Activated T-cell treated with anti-CD3 and anti-CD28 coated beads, Interleukin-2, amount 50 U/mL, for 4 hours (primary cell): ENCODE results near the gene RHBDD2. TPM values are rescaled to one million over a fixed set of nuclear protein-coding genes. Genes with fewer than 3 reads are reported as not detected.
"Not testable (repeated sequence)": the region's sequence is repeated elsewhere in the genome, so short reads cannot be mapped to it uniquely, and the experiment has no call there.

ENCODE experiments used
- ATAC-seq, 2 donors: fragments of 200-7000 bp; cut with Tn5 transposase; one replicate each; pipeline ENCODE4 v1.10.0; 2021
- DNase-seq: peaks from one replicate; pipeline ENCODE4 v3.0.0-alpha.2; 2020
- H3K27me3 Mint-ChIP-seq: one replicate; pipeline ENCODE4 v1.8.0; 2021; ENCODE audit warnings: low read depth, mixed read lengths
- H3K36me3 Mint-ChIP-seq: one replicate; pipeline ENCODE4 v1.8.0; 2022; ENCODE audit warnings: mixed read lengths; ENCODE audit not compliant: insufficient read depth
- H3K4me1 Mint-ChIP-seq: one replicate; pipeline ENCODE4 v1.8.0; 2021; ENCODE audit warnings: low read depth, mixed read lengths
- H3K4me3 Mint-ChIP-seq: one replicate; pipeline ENCODE4 v1.8.0; 2021; ENCODE audit warnings: mild to moderate bottlenecking, moderate library complexity, mixed read lengths
- H3K9me3 Mint-ChIP-seq: one replicate; pipeline ENCODE4 v1.8.0; 2021; ENCODE audit warnings: mixed read lengths
- total RNA-seq, 3 donors: library from RNA; stranded (reverse); gene quantifications; one replicate each; pipeline ENCODE4 v1.2.1, GENCODE V29; 2021

The RHBDD2 gene
- total RNA-seq, 3 donors from 2014 or later = 28.0 to 35.5 (median 33.3) TPM

- H3K4me1 Mint-ChIP-seq = no peaks in the 10 kb centered on the region
- H3K9me3 Mint-ChIP-seq = no peaks in the 10 kb centered on the region
- H3K36me3 Mint-ChIP-seq = no peaks in the 10 kb centered on the region
- DNase-seq = no peak
- no peak for ATAC-seq
- no peak overlapping the region for H3K4me3 Mint-ChIP-seq
- H3K27me3 Mint-ChIP-seq = peaks cover 3% of the 10 kb centered on the region
These were observed 28.6 kb upstream of the RHBDD2 start for GRCh38 chr7:75850235-75850634.

GRCh38 chr7:75854233-75854632 is 24.6 kb upstream of the RHBDD2 start:
- Mint-ChIP-seq H3K27me3 (peaks cover 3% of the 10 kb centered on the region), H3K4me3 (no peak overlapping the region), H3K9me3 (no peaks in the 10 kb centered on the region), H3K36me3 (no peaks in the 10 kb centered on the region), H3K4me1 (no peaks in the 10 kb centered on the region)
- DNase-seq (no peak), ATAC-seq (no peak)

- not testable (repeated sequence) for H3K36me3 Mint-ChIP-seq, DNase-seq, H3K4me3 Mint-ChIP-seq, H3K4me1 Mint-ChIP-seq, H3K9me3 Mint-ChIP-seq, H3K27me3 Mint-ChIP-seq, ATAC-seq
These were observed 24.0 kb upstream of the RHBDD2 start for GRCh38 chr7:75854813-75855345.

- H3K36me3 Mint-ChIP-seq = no peaks in the 10 kb centered on the region
- no peak overlapping the region for H3K4me3 Mint-ChIP-seq
- H3K4me1 Mint-ChIP-seq = no peaks in the 10 kb centered on the region
- H3K27me3 Mint-ChIP-seq = peaks cover 3% of the 10 kb centered on the region
- no peaks in the 10 kb centered on the region for H3K9me3 Mint-ChIP-seq
- DNase-seq = no peak
- ATAC-seq = no peak
These were observed 22.3 kb upstream of the RHBDD2 start for GRCh38 chr7:75856536-75856935.

GRCh38 chr7:75858410-75858809 is 20.4 kb upstream of the RHBDD2 start:
- peaks cover 3% of the 10 kb centered on the region for H3K27me3 Mint-ChIP-seq
- no peaks in the 10 kb centered on the region for H3K36me3 Mint-ChIP-seq
- no peak for DNase-seq
- H3K9me3 Mint-ChIP-seq = no peaks in the 10 kb centered on the region
- no peak overlapping the region for H3K4me3 Mint-ChIP-seq
- no peaks in the 10 kb centered on the region for H3K4me1 Mint-ChIP-seq
- ATAC-seq = no peak

GRCh38 chr7:75861636-75862035 is 17.2 kb upstream of the RHBDD2 start:
- no peak for DNase-seq
- Mint-ChIP-seq H3K4me1 (no peaks in the 10 kb centered on the region), H3K4me3 (no peak overlapping the region), H3K36me3 (no peaks in the 10 kb centered on the region), H3K9me3 (no peaks in the 10 kb centered on the region), H3K27me3 (peaks cover 3% of the 10 kb centered on the region)
- ATAC-seq = no peak

- H3K36me3 Mint-ChIP-seq, H3K9me3 Mint-ChIP-seq, ATAC-seq, H3K4me1 Mint-ChIP-seq, H3K27me3 Mint-ChIP-seq, DNase-seq, H3K4me3 Mint-ChIP-seq: not testable (repeated sequence)
These were observed 14.6 kb upstream of the RHBDD2 start for GRCh38 chr7:75864251-75864650.

GRCh38 chr7:75866114-75866488 is 12.7 kb upstream of the RHBDD2 start:
- no peaks in the 10 kb centered on the region for H3K9me3 Mint-ChIP-seq
- H3K4me3 Mint-ChIP-seq = no peak overlapping the region
- peaks cover 9% of the 10 kb centered on the region for H3K4me1 Mint-ChIP-seq
- H3K36me3 Mint-ChIP-seq = no peaks in the 10 kb centered on the region
- H3K27me3 Mint-ChIP-seq = peaks cover 3% of the 10 kb centered on the region
- no peak for DNase-seq
- no peak for ATAC-seq

- Mint-ChIP-seq H3K27me3 (peaks cover 3% of the 10 kb centered on the region), H3K4me1 (peaks cover 9% of the 10 kb centered on the region), H3K36me3 (no peaks in the 10 kb centered on the region), H3K9me3 (no peaks in the 10 kb centered on the region), H3K4me3 (no peak overlapping the region)
- peak; percentile 68 to 72 for ATAC-seq
- peak; percentile 32 for DNase-seq
These were observed 12.1 kb upstream of the RHBDD2 start for GRCh38 chr7:75866489-75867389.

- Mint-ChIP-seq H3K27me3 (peaks cover 3% of the 10 kb centered on the region), H3K4me1 (peaks cover 10% of the 10 kb centered on the region), H3K36me3 (no peaks in the 10 kb centered on the region), H3K9me3 (no peaks in the 10 kb centered on the region), H3K4me3 (no peak overlapping the region)
- no peak for DNase-seq
- ATAC-seq = no peak
These were observed 11.5 kb upstream of the RHBDD2 start for GRCh38 chr7:75867390-75867717.

GRCh38 chr7:75868153-75868552 is 10.7 kb upstream of the RHBDD2 start:
- ATAC-seq (no peak), DNase-seq (no peak)
- no peaks in the 10 kb centered on the region for H3K36me3 Mint-ChIP-seq
- peaks cover 3% of the 10 kb centered on the region for H3K27me3 Mint-ChIP-seq
- no peaks in the 10 kb centered on the region for H3K9me3 Mint-ChIP-seq
- H3K4me1 Mint-ChIP-seq = peaks cover 10% of the 10 kb centered on the region
- no peak overlapping the region for H3K4me3 Mint-ChIP-seq

GRCh38 chr7:75869776-75870379 is 9.0 kb upstream of the RHBDD2 start:
- Mint-ChIP-seq H3K36me3 (no peaks in the 10 kb centered on the region), H3K27me3 (peaks cover 3% of the 10 kb centered on the region), H3K9me3 (no peaks in the 10 kb centered on the region), H3K4me3 (no peak overlapping the region), H3K4me1 (peaks cover 10% of the 10 kb centered on the region)
- DNase-seq (no peak), ATAC-seq (peak; percentile 25 to 32)

GRCh38 chr7:75870557-75871161 is 8.2 kb upstream of the RHBDD2 start:
- ATAC-seq = peak; percentile 70 to 72
- Mint-ChIP-seq H3K4me1 (peaks cover 10% of the 10 kb centered on the region), H3K36me3 (no peaks in the 10 kb centered on the region), H3K4me3 (no peak overlapping the region), H3K27me3 (peaks cover 3% of the 10 kb centered on the region), H3K9me3 (no peaks in the 10 kb centered on the region)
- peak; percentile 12 for DNase-seq

- ATAC-seq = no peak
- Mint-ChIP-seq H3K4me1 (peaks cover 10% of the 10 kb centered on the region), H3K27me3 (no peaks in the 10 kb centered on the region), H3K9me3 (no peaks in the 10 kb centered on the region), H3K36me3 (no peaks in the 10 kb centered on the region), H3K4me3 (no peak overlapping the region)
- no peak for DNase-seq
These were observed 6.6 kb upstream of the RHBDD2 start for GRCh38 chr7:75872073-75872782.
